Hematopoietic multipotent progenitor cell treated with erythropoietin and hydrocortisone succinate and interleukin-3 and kit ligand, for 17 days (in vitro differentiated cells): ENCODE data around the gene APBB2.

ENCODE experiments used
- DNase-seq: peaks from one replicate; pipeline ENCODE4 v3.0.0-alpha.2; 2015; ENCODE audit warnings: low spot score

APBB2 gene

GRCh38 chr4:40897557-40898203, 316.7 kb downstream of the APBB2 start:
- DNase-seq = peak; percentile 49

GRCh38 chr4:40890764-40891163, 323.6 kb downstream of the APBB2 start:
- no peak for DNase-seq

GRCh38 chr4:40890199-40890598, 324.1 kb downstream of the APBB2 start:
- no peak for DNase-seq

GRCh38 chr4:40888933-40889332, 325.4 kb downstream of the APBB2 start:
- no peak for DNase-seq

- DNase-seq = no peak
Measured at GRCh38 chr4:40887764-40888131, 326.6 kb downstream of the APBB2 start.

- no peak for DNase-seq
Measured at GRCh38 chr4:40886931-40887763, 327.2 kb downstream of the APBB2 start.

GRCh38 chr4:40881851-40882250, 332.5 kb downstream of the APBB2 start:
- DNase-seq = no peak

- DNase-seq = no peak
Measured at GRCh38 chr4:40881096-40881495, 333.2 kb downstream of the APBB2 start.

GRCh38 chr4:40878548-40879055, 335.7 kb downstream of the APBB2 start:
- DNase-seq = no peak

- DNase-seq = no peak
Measured at GRCh38 chr4:40877081-40877480, 337.3 kb downstream of the APBB2 start.

GRCh38 chr4:40875507-40876150, 338.7 kb downstream of the APBB2 start:
- DNase-seq = no peak

GRCh38 chr4:40874901-40875300, 339.4 kb downstream of the APBB2 start:
- no peak for DNase-seq

GRCh38 chr4:40874331-40874730, 340.0 kb downstream of the APBB2 start:
- no peak for DNase-seq

- no peak for DNase-seq
Measured at GRCh38 chr4:40871695-40872250, 342.6 kb downstream of the APBB2 start.

GRCh38 chr4:40870150-40870549, 344.2 kb downstream of the APBB2 start:
- DNase-seq = no peak

- no peak for DNase-seq
Measured at GRCh38 chr4:40865696-40866095, 348.6 kb downstream of the APBB2 start.

GRCh38 chr4:40864531-40864930, 349.8 kb downstream of the APBB2 start:
- DNase-seq = no peak

GRCh38 chr4:40858962-40859361, 355.4 kb downstream of the APBB2 start:
- no peak for DNase-seq

GRCh38 chr4:40857956-40858355, 356.4 kb downstream of the APBB2 start:
- DNase-seq = no peak

- DNase-seq = no peak
Measured at GRCh38 chr4:40856840-40857362, 357.4 kb downstream of the APBB2 start.

GRCh38 chr4:40856277-40856839, 358.0 kb downstream of the APBB2 start:
- no peak for DNase-seq

GRCh38 chr4:40850496-40850895, 363.8 kb downstream of the APBB2 start:
- DNase-seq = no peak
